OCI-LY7 (cell line): ENCODE measurements around the gene OPCML. TPM values are rescaled to one million over a fixed set of nuclear protein-coding genes. Genes with fewer than 3 reads are reported as not detected.

Experiments
- BruUV-seq: library from RNA; stranded (reverse); fragments of 400-500 nt; replicated peaks from 2 replicates; lab custom pipeline; 2021; lab: Mats Ljungman, UMichigan
- CTCF ChIA-PET: fragments of 300-600 bp; sonication (Branson Sonifier 250); formaldehyde crosslinking; loops from one replicate; lab custom pipeline; 2022; ENCODE audit warnings: antibody characterized with exemption; ENCODE audit not compliant: unreplicated experiment; lab: Charles Lee
- POLR2A ChIA-PET: fragments of 300-600 bp; sonication (Branson Sonifier 250); formaldehyde crosslinking; loops from one replicate; lab custom pipeline; 2022; ENCODE audit warnings: antibody characterized with exemption; lab: Charles Lee
- DNase-seq: peaks from one replicate; pipeline ENCODE4 v3.0.0-alpha.2; 2015; ENCODE audit warnings: low spot score
- H2AFZ ChIP-seq: fragments of 200-600 bp; sonication (generic), shearing (Covaris generic); 2 replicates; pipeline ENCODE4 v1.6.1; 2014; ENCODE audit warnings: mild to moderate bottlenecking, antibody characterized with exemption, low read length, moderate library complexity
- H3K27ac ChIP-seq: fragments of 200-600 bp; sonication (generic); 2 replicates; pipeline ENCODE4 v1.5.1; 2014; ENCODE audit warnings: mixed run types, low read depth, mild to moderate bottlenecking, moderate library complexity, low read length, inconsistent platforms; ENCODE audit not compliant: poor library complexity, severe bottlenecking
- H3K36me3 ChIP-seq: fragments of 200-600 bp; sonication (generic); 2 replicates; pipeline ENCODE4 v1.6.1; 2014; ENCODE audit warnings: mild to moderate bottlenecking, antibody characterized with exemption, low read length, moderate library complexity, mixed read lengths; ENCODE audit not compliant: insufficient read depth
- H3K4me1 ChIP-seq: fragments of 200-600 bp; sonication (generic); 2 replicates; pipeline ENCODE4 v1.5.1; 2014; ENCODE audit warnings: mild to moderate bottlenecking, low read length; ENCODE audit not compliant: insufficient read depth, poor library complexity, severe bottlenecking
- H3K4me2 ChIP-seq: fragments of 200-600 bp; sonication (generic); 2 replicates; pipeline ENCODE4 v1.6.1; 2014; ENCODE audit warnings: mild to moderate bottlenecking, low read length
- H3K4me3 ChIP-seq: fragments of 200-600 bp; sonication (generic); 2 replicates; pipeline ENCODE4 v1.5.1; 2014; ENCODE audit warnings: mild to moderate bottlenecking, low read depth, low read length; ENCODE audit not compliant: poor library complexity, severe bottlenecking
- H3K79me2 ChIP-seq: fragments of 200-600 bp; sonication (generic); 2 replicates; pipeline ENCODE4 v1.6.1; 2016; ENCODE audit warnings: low read depth, mild to moderate bottlenecking, low read length, moderate library complexity, mixed read lengths; ENCODE audit not compliant: insufficient read depth
- H3K9me2 ChIP-seq: fragments of 200-600 bp; sonication (generic); 2 replicates; pipeline ENCODE4 v1.6.1; 2016; ENCODE audit warnings: mild to moderate bottlenecking, low read length, mixed read lengths; ENCODE audit not compliant: insufficient read depth
- H3K9me3 ChIP-seq: fragments of 200-600 bp; sonication (generic); 2 replicates; pipeline ENCODE4 v1.6.1; 2014; ENCODE audit warnings: mild to moderate bottlenecking, mixed run types, low read length, mixed read lengths
- H4K20me1 ChIP-seq: fragments of 200-600 bp; sonication (generic); 2 replicates; pipeline ENCODE4 v1.6.1; 2014; ENCODE audit warnings: mild to moderate bottlenecking, antibody characterized with exemption, low read length, moderate library complexity, mixed read lengths; ENCODE audit not compliant: insufficient read depth
- EZH2phosphoT487 ChIP-seq: fragments of 200-600 bp; sonication (generic); IDR thresholded peaks from 2 replicates; pipeline ENCODE4 v1.6.1; 2018; ENCODE audit warnings: low read depth, borderline replicate concordance, mild to moderate bottlenecking, mixed run types, antibody characterized with exemption, low read length, moderate library complexity, mixed read lengths
- intact Hi-C: fragments of 100-400 bp; cut with micrococcal nuclease; formaldehyde crosslinking; loops from one replicate; pipeline ENCODE4 v1.10.0; 2022; ENCODE audit not compliant: unreplicated experiment
- total RNA-seq, 2 experiments: library from RNA; depleted of rRNA in 1 of 2; stranded (reverse); fragments of >200 nt in 1 of 2; shearing (Covaris generic) in 1 of 2; gene quantifications; 2 replicates each; pipeline ENCODE4 v1.2.3, GENCODE V29; 2014 to 2022
- TF ChIP-seq, protein P1 (sequence below): fragments of 200-600 bp; sonication (generic); conservative IDR thresholded peaks from 2 replicates; pipeline ENCODE4 v1.5.1; 2014; ENCODE audit warnings: mild to moderate bottlenecking, antibody characterized with exemption, low read length, moderate library complexity, mixed read lengths

OPCML gene
- total RNA-seq, 2 experiments from 2014 or later = not detected

GRCh38 chr11:133235381-133235780 is 296.9 kb downstream of the OPCML start:
- intact Hi-C loops = no loop called here
- no peaks in the 10 kb centered on the region for H4K20me1 ChIP-seq
- ChIA-PET POLR2A (no interaction called here), CTCF (no interaction called here)
- no peak for TF ChIP-seq EZH2phosphoT487
- TF ChIP-seq, protein P1, sequence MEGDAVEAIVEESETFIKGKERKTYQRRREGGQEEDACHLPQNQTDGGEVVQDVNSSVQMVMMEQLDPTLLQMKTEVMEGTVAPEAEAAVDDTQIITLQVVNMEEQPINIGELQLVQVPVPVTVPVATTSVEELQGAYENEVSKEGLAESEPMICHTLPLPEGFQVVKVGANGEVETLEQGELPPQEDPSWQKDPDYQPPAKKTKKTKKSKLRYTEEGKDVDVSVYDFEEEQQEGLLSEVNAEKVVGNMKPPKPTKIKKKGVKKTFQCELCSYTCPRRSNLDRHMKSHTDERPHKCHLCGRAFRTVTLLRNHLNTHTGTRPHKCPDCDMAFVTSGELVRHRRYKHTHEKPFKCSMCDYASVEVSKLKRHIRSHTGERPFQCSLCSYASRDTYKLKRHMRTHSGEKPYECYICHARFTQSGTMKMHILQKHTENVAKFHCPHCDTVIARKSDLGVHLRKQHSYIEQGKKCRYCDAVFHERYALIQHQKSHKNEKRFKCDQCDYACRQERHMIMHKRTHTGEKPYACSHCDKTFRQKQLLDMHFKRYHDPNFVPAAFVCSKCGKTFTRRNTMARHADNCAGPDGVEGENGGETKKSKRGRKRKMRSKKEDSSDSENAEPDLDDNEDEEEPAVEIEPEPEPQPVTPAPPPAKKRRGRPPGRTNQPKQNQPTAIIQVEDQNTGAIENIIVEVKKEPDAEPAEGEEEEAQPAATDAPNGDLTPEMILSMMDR = no peak
- no peaks in the 10 kb centered on the region for H3K9me2 ChIP-seq
- H3K79me2 ChIP-seq = no peaks in the 10 kb centered on the region
- no peak overlapping the region for H3K4me2 ChIP-seq
- no TSS peak for BruUV-seq
- no peak for DNase-seq
- no peak overlapping the region for H2AFZ ChIP-seq
- no peaks in the 10 kb centered on the region for H3K4me1 ChIP-seq
- H3K27ac ChIP-seq = no peak overlapping the region
- no peak overlapping the region for H3K4me3 ChIP-seq
- no peaks in the 10 kb centered on the region for H3K9me3 ChIP-seq
- H3K36me3 ChIP-seq = no peaks in the 10 kb centered on the region

DNA sequence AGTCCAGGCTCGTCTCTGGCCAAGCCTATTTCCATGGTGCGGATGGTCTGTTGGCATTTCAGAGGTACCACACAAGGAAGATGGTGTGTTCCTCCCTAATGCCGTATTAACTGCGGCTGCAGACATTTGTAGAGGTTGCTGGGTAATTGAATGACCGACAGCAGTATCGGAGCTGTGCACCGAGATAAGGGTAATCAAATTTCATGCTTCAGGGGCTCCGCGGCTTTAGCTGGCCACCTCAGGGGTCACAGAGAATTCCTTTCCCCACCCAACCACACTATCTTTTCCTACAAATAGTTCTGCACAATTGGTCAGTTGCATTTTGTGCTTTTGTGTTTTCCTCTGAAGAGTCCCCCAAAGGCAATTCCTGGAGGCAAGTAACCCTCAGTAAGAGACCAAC is 297.4 kb downstream of the OPCML start:
- Histone ChIP-seq H3K79me2 (no peaks in the 10 kb centered on the region), H3K4me1 (no peaks in the 10 kb centered on the region), H2AFZ (no peak overlapping the region), H3K9me3 (no peaks in the 10 kb centered on the region), H3K4me3 (no peak overlapping the region), H4K20me1 (no peaks in the 10 kb centered on the region), H3K4me2 (no peak overlapping the region), H3K36me3 (no peaks in the 10 kb centered on the region), H3K9me2 (no peaks in the 10 kb centered on the region), H3K27ac (no peak overlapping the region)
- TF ChIP-seq, protein P1 = no peak
- TF ChIP-seq EZH2phosphoT487 = no peak
- CTCF ChIA-PET = no interaction called here
- no TSS peak for BruUV-seq
- POLR2A ChIA-PET = no interaction called here
- DNase-seq = no peak
- intact Hi-C loops = no loop called here

DNA sequence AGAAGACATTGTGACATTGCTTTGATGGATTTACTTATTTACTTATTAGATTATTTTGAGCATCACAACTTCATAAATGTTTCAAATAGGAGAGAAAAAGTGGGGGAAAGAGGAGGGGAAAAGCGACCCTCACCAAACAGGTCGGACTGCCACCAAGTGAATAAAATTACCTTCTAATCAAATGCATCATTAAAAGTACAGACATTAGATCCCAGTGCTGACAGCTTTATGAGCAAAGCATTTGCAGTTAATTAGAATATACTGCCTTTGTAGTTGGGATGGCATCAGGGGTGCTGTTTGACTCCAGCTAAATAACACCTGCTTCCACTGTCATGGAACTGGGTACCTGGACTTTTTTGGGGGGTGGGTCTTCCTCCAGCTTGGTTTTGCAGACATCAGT is 299.6 kb downstream of the OPCML start:
- H3K9me3 ChIP-seq = no peaks in the 10 kb centered on the region
- no peak overlapping the region for H3K27ac ChIP-seq
- H3K36me3 ChIP-seq = no peaks in the 10 kb centered on the region
- TF ChIP-seq EZH2phosphoT487 = no peak
- TF ChIP-seq, protein P1 = no peak
- H3K4me3 ChIP-seq = no peak overlapping the region
- H3K4me1 ChIP-seq = no peaks in the 10 kb centered on the region
- no peaks in the 10 kb centered on the region for H3K9me2 ChIP-seq
- no peaks in the 10 kb centered on the region for H3K79me2 ChIP-seq
- no peak overlapping the region for H3K4me2 ChIP-seq
- no peak for DNase-seq
- H2AFZ ChIP-seq = no peak overlapping the region
- intact Hi-C loops = no loop called here
- ChIA-PET CTCF (no interaction called here), POLR2A (interaction anchor here (0.6 kb wide), 1 partner anchor 85 kb away, joined by 3 read pairs; no protein-coding TSS in a partner anchor)
- BruUV-seq = no TSS peak
- no peaks in the 10 kb centered on the region for H4K20me1 ChIP-seq
